HEK293T (cell line): ENCODE results near the gene ZBTB43.
"Not testable (repeated sequence)": the region's sequence is repeated elsewhere in the genome, so short reads cannot be mapped to it uniquely, and the experiment has no call there.

ENCODE experiments used
- CTCF ChIA-PET: fragments of 350-600 bp; formaldehyde crosslinking; extraction: SDS; loops from one replicate; lab custom pipeline; 2021; ENCODE audit warnings: antibody characterized with exemption, inconsistent platforms; lab: Yijun Ruan, JAX
- POLR2A ChIA-PET: fragments of 350-600 bp; formaldehyde crosslinking; extraction: SDS; loops from one replicate; lab custom pipeline; 2020; ENCODE audit warnings: antibody characterized with exemption, inconsistent platforms; lab: Yijun Ruan, JAX
- DNase-seq: peaks from one replicate; pipeline ENCODE4 v3.0.0; 2012; ENCODE audit warnings: mixed read lengths; ENCODE audit errors: extremely low spot score
- ARNT ChIP-seq: fragments of 450-650 bp; IDR thresholded peaks from 2 replicates; pipeline ENCODE4 v1.6.1; 2017; ENCODE audit warnings: mild to moderate bottlenecking
- BHLHE40 ChIP-seq: fragments of 450-650 bp; IDR thresholded peaks from 2 replicates; pipeline ENCODE4 v1.6.1; 2016; ENCODE audit warnings: mild to moderate bottlenecking, moderate library complexity, borderline replicate concordance
- CTBP1 ChIP-seq: fragments of 450-650 bp; IDR thresholded peaks from 2 replicates; pipeline ENCODE4 v1.6.1; 2016; ENCODE audit warnings: borderline replicate concordance
- ELF4 ChIP-seq: fragments of 450-650 bp; IDR thresholded peaks from 2 replicates; pipeline ENCODE4 v1.6.1; 2017; ENCODE audit warnings: antibody characterized with exemption
- FOXA1 ChIP-seq: fragments of 450-650 bp; IDR thresholded peaks from 2 replicates; pipeline ENCODE4 v1.6.1; 2016; ENCODE audit warnings: mild to moderate bottlenecking
- FOXK2 ChIP-seq: fragments of 450-650 bp; IDR thresholded peaks from 2 replicates; pipeline ENCODE4 v1.6.1; 2016; ENCODE audit warnings: mild to moderate bottlenecking
- FOXM1 ChIP-seq: fragments of 450-650 bp; IDR thresholded peaks from 2 replicates; pipeline ENCODE4 v1.6.1; 2017; ENCODE audit warnings: mild to moderate bottlenecking, borderline replicate concordance
- HDGF ChIP-seq: fragments of 450-650 bp; IDR thresholded peaks from 2 replicates; pipeline ENCODE4 v1.6.1; 2017; ENCODE audit warnings: antibody characterized with exemption, borderline replicate concordance
- L3MBTL2 ChIP-seq: fragments of 450-650 bp; conservative IDR thresholded peaks from 2 replicates; pipeline ENCODE4 v1.6.1; 2016; ENCODE audit warnings: mild to moderate bottlenecking
- LEF1 ChIP-seq: fragments of 450-650 bp; IDR thresholded peaks from 2 replicates; pipeline ENCODE4 v1.6.1; 2017; ENCODE audit warnings: mild to moderate bottlenecking, borderline replicate concordance
- NFRKB ChIP-seq: fragments of 450-650 bp; IDR thresholded peaks from 2 replicates; pipeline ENCODE4 v1.6.1; 2016; ENCODE audit warnings: mild to moderate bottlenecking, moderate library complexity
- PKNOX1 ChIP-seq: fragments of 450-650 bp; IDR thresholded peaks from 2 replicates; pipeline ENCODE4 v1.6.1; 2016
- SP1 ChIP-seq: fragments of 450-650 bp; IDR thresholded peaks from 2 replicates; pipeline ENCODE4 v1.6.1; 2017
- SUZ12 ChIP-seq: fragments of 450-650 bp; IDR thresholded peaks from 2 replicates; pipeline ENCODE4 v1.6.1; 2016; ENCODE audit warnings: mild to moderate bottlenecking
- TARDBP ChIP-seq: fragments of 450-650 bp; IDR thresholded peaks from 2 replicates; pipeline ENCODE4 v1.6.1; 2016
- ZNF384 ChIP-seq: fragments of 450-650 bp; IDR thresholded peaks from 2 replicates; pipeline ENCODE4 v1.6.1; 2016

Gene ZBTB43

GRCh38 chr9:126781186-126782052 is 23.4 kb upstream of the ZBTB43 start:
- DNase-seq: peak; percentile 91
- CTCF ChIA-PET: interaction anchor here (0.6 to 5.2 kb wide), 8 partner anchors 9 to 282 kb away, joined by 3 to 97 read pairs (median 6); no protein-coding TSS in a partner anchor
- no peak for TF ChIP-seq FOXK2
- no peak for TF ChIP-seq HDGF
- TF ChIP-seq L3MBTL2: no peak
- no peak for TF ChIP-seq ARNT
- TF ChIP-seq PKNOX1: no peak
- no peak for TF ChIP-seq NFRKB
- no peak for TF ChIP-seq CTBP1
- no peak for TF ChIP-seq ZNF384
- POLR2A ChIA-PET: interaction anchor here (1.2 kb wide), 1 partner anchor 75 kb away, joined by 7 read pairs; no protein-coding TSS in a partner anchor

DNA sequence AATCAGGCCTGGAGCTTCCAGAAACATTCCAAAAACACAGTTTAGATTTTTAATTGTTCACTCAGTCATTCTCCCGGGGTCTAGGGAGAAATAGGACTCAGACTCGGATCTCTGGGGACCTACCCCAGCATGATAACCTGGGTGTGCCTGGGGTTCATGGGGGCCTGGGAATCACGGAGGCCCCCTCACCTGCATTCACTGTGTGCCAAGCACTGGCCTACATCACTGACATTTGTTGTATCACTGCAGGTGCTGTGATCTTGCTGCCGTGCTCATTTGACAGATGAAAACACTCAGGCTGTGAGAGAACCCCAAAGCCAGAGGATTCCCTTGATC is 22.8 kb upstream of the ZBTB43 start:
- TF ChIP-seq ZNF384 (no peak), CTBP1 (no peak), HDGF (no peak), FOXK2 (no peak), FOXM1 (no peak), BHLHE40 (no peak), LEF1 (no peak), TARDBP (no peak), ELF4 (no peak), PKNOX1 (no peak), SP1 (no peak), L3MBTL2 (no peak), SUZ12 (no peak)
- DNase-seq: no peak
- ChIA-PET CTCF (interaction anchor here (0.6 to 5.2 kb wide), 6 partner anchors 22 to 282 kb away, joined by 3 to 97 read pairs (median 6); no protein-coding TSS in a partner anchor), POLR2A (interaction anchor here (1.2 kb wide), 1 partner anchor 76 kb away, joined by 7 read pairs; no protein-coding TSS in a partner anchor)

DNA sequence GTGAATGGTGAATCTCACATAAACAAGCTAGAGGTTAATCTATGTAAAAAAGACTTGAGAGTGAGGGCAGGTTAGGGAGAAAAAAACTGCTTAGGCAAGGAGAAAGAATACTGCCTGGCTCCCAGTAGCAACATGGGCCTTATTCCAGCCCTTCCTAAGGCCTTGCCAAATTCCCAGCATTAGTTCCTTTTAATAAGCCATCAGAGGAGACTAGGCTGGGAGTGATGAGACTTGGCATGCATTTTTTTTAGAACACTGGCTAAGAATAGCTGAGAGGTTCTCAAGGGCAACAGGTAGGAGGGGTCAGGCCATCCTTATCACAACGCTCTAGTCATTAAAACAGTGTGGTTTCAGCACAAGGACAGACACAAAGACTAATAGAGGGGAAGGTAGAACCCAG is 20.9 kb upstream of the ZBTB43 start:
- TF ChIP-seq ZNF384: no peak
- TF ChIP-seq ARNT: no peak
- TF ChIP-seq FOXA1: no peak
- no peak for TF ChIP-seq L3MBTL2
- ChIA-PET CTCF (interaction anchor here (0.8 to 5.2 kb wide), 2 partner anchors 78 to 259 kb away, joined by 3 to 97 read pairs; no protein-coding TSS in a partner anchor), POLR2A (no interaction called here)
- no peak for DNase-seq

DNA sequence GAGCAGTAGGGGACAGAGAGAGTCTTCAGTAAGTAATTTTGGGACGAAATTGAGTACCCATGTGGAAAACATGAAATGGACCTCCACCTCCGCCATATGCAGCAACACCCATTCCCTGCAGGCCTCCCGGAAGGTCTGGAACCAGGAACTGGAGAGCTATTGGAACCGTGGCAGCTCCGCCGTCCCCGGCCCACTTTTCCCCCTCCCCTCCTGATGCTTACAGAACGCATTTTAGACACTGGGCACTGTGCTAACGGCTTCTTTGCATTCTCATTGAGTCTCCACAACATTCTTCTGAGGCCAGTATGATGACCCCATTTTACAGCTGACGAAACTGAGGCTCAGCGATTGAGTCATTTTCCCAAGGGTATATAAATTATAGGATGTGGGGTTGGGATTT is 20.4 kb upstream of the ZBTB43 start:
- ChIA-PET POLR2A (no interaction called here), CTCF (interaction anchor here (5.2 kb wide), 1 partner anchor 79 kb away, joined by 97 read pairs; no protein-coding TSS in a partner anchor)
- no peak for DNase-seq
- TF ChIP-seq TARDBP (no peak), FOXK2 (no peak), PKNOX1 (no peak), FOXM1 (no peak), NFRKB (no peak), HDGF (no peak), BHLHE40 (no peak), ARNT (no peak), ELF4 (no peak), SUZ12 (no peak), SP1 (no peak), FOXA1 (no peak), L3MBTL2 (no peak), LEF1 (no peak)

DNA sequence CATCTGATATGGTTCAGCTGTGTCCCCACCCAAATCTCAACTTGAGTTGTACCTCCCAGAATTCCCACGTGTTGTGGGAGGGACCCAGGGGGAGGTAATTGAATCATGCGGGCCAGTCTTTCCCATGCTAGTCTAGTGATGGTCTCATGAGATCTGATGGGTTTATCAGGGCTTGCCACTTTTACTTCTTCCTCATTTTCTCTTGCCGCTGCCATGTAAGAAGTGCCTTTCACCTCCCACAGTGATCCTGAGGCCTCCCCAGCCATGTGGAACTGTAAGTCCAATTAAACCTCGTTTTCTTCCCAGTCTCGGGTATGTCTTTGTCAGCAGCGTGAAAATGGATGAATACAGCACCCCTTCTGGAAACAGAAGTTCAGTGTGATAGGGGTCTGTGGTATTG is 20.0 kb upstream of the ZBTB43 start:
- DNase-seq, POLR2A ChIA-PET: not testable (repeated sequence)
- CTCF ChIA-PET: interaction anchor here (5.2 kb wide), 1 partner anchor 79 kb away, joined by 97 read pairs; no protein-coding TSS in a partner anchor

GRCh38 chr9:126788046-126788445 is 16.8 kb upstream of the ZBTB43 start:
- ChIA-PET POLR2A (interaction anchor here (1.8 kb wide), 1 partner anchor 17 kb away, joined by 5 read pairs; the partner anchor contains the start of gene ZBTB43), CTCF (interaction anchor here (2.2 kb wide), 1 partner anchor 82 kb away, joined by 10 read pairs; no protein-coding TSS in a partner anchor)
- no peak for DNase-seq
- no peak for TF ChIP-seq TARDBP
- TF ChIP-seq ZNF384: no peak
- TF ChIP-seq L3MBTL2: no peak
- no peak for TF ChIP-seq FOXM1
- TF ChIP-seq SUZ12: no peak
- no peak for TF ChIP-seq SP1
- no peak for TF ChIP-seq ELF4
- no peak for TF ChIP-seq FOXA1
- no peak for TF ChIP-seq FOXK2
- TF ChIP-seq NFRKB: no peak
- TF ChIP-seq ARNT: no peak
- no peak for TF ChIP-seq PKNOX1
- TF ChIP-seq CTBP1: no peak
